ENCODE results near the gene SOST.

SOST gene

DNA sequence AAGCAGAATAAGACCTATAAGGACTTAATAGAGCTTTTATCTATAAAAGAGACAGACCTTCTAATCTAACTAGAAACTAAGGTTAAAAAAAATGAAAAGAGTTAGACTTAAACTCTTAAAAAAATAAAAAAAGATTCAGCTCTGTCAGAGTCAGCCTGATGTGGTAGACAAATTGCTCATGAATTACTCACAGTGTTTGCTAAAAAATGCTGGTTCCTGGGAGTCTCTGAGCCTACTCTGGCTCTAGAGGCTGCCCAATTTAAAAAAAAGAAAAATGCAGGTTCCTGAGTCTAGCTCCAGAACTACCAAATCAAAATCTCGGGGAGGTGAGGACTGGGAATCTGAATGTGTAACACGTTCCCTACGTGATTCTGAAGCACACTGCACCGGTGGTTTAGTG lies 18.1 kb downstream of the SOST start:
- no peak for DNase-seq

DNA sequence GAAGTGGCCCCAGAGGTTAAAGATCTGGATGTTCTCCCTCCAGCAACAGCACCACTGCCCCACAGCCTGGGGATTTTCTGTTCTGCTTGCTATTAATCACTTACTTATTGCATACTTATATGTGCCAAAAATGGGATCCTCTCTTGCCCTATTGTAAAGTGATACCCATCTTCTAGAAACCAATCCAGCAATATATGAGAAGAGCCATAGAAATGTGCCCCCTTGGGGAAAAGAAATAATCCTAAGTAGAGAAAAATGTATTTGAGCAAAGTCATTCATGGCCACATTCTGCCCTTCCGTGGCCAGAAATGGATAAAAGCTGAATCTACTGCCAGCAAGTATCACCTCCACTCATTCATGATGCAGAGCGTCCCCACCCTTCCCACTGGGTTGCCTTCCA lies 20.9 kb downstream of the SOST start:
- no peak for DNase-seq

DNA sequence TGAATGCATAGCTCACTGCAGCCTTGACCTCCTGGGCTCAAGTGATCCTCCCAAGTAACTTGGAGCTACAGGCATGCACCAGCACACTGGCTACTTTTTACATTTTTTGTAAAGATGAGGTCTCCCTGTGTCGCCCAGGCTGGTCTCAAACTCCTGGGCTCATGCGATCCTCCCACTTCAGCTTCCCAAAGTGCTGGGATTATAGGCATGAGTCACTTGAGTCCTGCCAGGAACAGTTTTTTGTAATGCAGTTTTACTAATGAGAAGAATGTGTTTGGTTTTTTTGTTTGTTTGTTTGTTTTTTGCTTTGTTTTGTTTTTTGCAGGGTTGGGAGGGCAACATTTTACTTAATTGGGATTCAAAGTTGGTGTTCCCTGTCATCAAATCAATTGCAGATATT lies 22.2 kb downstream of the SOST start:
- no peak for DNase-seq

DNA sequence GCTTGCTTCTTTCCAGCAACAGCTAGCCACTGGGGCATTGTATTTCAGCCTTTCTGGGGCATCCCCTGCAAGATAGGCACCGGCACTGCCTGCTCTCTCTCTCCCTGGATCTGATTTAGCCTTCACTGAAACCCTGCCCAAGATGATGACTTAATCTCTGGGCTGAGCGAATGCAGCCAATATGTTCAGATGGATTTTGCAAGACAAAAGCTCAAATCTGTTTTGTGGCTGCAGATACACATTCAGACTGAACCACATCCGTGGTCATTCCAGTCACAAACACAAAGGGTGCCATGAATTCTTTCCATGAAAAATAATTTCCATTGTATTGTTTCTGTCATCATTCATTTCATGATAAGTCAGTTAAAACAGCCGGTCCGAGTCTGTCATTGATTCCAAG lies 24.2 kb downstream of the SOST start:
- no peak for DNase-seq

DNA sequence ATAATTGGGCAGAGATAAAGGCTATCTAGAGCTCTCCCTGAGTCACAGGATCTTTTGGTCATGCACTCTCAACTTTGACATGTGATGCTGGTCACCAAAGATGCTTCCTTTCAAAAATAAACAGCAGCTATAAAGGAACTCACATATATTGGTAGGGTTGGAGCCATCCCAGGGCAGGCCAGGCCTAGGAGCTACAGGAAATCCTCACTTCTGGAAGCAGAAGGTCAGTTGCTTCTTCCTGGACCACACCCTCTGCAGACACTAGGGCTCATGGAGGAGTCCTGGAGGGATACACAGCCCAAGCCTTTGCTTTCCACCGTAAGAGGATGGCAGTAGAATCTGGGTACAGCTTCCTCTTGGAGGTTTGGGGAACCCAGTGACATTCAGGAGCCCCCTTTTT lies 24.6 kb downstream of the SOST start:
- DNase-seq = no peak

DNA sequence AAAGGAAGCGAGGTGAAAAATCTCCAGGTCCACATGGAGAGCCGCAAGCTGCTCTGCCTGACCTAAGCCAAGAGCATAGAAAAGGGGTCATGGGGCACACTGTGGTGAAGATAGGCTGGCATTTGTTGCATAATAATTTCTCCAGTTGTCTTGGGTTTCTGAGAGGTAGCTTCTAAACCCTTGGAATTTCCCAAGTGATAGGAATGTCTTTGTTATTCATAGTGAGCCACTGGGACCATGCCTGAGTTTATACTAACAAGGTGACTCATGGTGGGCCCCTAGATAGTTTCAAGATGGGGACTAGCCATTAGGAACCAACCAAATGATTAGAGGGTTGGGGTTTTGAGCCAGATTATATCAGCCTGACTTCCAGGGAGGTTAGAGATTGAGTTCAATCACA lies 25.6 kb downstream of the SOST start:
- no peak for DNase-seq

DNA sequence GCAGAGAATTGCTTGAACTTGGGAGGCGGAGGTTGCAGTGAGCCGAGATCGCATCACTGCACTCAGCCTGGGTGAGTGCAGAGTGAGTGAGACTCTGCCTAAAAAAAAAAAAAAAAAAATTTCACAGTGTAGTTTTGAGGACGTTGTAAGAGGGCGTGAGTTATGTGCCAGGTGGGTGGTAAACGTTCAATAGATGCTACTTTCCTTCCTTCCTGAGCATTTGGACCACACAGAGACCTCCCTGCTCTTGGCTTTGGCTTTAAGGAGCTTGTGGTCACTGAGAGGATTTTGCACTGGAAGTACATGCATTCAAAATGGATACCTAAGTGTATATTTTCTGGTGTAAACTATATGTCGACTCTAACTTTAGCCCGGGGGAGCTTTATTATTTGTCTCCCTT lies 30.5 kb downstream of the SOST start:
- no peak for DNase-seq

DNA sequence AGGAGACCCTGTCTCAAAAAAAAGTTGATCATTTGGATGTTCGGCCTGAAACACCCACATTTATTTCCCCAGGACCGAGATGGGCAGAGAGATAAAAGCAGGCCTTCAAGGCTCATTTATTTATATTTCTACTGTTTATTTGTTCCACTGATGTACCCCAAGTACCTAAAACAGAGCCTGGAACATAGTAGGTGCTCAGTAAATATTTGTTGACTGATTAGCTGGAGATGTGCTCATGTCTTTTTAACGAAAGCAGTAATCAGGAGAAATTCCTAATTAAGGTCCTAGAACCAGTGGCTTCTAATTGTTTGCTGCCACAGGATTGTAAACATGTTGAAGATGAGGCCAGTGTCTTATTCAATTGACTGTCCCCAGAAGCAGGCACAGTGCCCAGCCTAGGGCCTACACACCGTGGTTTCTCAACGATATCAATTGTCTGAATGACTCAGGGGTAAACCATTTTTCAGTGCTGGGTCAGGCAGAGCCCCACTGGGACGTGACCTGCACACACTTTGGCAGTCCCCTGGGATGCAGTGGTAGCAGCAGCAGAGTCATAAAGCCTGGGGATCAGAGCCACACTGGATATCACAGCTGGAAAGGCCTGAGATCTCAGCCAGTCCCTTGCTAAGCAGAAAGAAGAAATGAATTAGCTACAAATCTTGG lies 34.8 kb downstream of the SOST start:
- no peak for DNase-seq

DNA sequence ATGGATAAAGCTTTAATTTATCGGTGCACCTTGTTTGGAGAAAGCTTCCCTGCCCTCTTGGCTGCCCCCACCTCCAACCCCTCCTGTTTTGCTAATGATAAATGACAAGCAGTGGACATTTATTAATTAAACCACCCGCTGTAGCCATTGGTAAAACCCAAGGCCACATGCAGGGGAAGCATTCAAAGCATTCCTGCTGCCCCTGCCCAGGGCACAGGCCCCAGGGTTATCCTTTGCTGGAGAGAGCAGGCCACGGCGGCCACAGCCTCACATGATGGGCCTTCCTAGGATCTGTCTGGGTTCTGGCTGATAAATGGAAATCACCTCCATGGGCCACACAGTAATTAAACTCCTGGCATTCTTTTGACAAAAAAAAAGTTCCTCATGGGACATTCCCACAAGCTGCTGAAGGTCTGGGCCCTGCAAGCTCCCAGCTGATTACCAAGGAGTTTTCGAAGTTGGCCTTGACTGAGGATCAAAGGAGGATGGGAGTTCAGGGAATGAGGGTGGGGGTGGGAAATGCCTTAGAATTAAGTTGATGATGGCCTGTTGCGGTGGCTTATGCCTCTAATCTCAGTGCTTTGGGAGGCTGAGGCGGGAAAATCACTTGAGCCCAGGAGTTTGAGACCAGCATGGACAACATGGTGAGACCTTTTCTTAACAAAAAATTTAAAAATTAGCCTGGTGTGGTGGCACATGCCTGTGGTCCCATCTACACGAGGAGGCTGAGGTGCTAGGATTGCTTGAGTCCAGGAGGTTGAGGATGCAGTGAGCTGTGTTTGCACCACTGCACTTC lies 35.5 kb downstream of the SOST start:
- no peak for DNase-seq

DNA sequence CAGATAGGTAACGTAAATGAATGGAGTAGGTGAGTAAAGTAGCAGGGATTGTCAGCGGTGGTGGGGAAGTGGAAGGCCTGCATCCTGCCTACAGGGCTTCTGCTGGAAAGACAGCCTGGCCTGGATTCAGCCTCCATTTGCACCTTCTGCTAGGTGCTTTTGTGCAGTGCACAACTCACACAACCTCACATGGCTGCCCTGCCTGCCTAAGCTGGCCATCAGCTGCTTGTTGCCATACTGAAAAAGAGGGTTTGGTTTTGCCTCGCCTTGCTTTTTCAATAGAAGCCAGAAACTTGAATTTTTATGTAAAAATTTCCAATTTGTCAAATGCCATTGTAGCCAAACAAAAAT lies 36.3 kb downstream of the SOST start:
- no peak for DNase-seq

DNA sequence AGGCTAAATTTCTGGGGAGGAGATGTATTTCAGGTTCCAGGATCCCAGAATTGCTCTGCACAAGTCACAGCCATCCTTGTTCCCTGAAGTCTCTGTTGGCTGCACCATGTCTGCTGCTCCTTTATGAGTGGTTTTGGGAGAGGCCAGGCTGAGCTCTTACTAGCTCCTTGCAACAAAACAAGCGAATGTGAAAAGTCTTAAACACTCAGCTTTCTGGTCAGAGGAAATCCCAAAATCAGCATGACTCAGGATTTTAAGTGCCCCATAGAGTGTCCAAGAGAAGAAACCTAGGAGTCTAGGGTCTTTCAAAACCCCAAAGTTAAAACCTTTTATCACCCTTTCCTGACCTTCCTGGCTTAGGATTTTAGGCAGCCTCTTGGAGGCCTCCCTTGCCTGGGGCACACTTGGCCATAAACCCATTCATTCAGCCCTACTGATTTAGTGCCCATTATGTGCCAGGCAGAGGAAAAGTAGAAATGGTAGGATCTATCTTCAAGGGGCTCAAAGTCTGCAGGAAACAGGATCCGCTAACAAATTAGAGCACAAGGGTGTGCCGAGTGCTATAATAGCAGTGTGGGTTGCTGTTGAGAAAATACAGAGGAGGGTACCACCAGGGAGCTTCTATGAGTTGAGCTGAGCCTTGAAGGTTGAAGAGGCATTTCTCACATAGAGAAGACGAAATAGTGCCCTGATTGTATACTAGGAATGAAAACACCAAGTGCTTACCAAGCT lies 36.9 kb downstream of the SOST start:
- DNase-seq = no peak

DNA sequence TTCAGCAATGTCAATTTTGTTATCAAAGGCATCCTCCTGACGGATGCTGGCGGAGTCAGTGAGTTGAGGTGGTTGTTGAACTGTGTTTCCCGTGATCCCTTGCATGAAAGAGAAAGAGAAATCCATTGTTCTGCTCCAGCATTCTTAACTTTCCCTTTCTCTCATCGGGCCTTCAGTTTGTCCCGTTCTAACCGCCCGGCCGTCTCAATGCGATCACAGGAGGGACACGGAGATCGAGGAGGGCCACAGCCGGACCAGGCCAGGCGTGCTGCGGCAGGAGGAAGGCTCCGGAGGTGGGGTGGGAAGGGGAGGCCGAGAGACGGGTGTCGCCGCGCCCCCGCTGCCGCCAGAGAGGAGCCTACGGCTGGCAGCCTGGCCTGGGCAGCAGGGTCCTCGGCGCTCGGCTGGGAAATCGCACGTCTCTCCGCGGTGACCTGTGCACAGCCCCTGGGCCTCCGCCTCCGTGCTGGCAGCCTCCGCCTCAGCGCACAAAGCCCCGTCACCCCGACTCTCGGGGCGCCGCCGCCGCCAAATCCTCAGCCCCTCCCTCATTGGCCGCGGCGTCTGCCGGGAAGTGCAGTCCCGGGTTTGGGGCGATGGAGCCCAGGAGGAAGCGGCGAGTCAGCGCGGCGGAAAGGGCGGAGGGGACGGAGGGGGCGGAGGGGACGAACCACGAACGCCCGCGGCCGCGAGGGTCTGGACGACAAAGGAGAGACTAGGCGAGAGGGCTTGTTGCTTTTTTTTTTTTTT lies 38.1 kb downstream of the SOST start:
- DNase-seq = no peak

DNA sequence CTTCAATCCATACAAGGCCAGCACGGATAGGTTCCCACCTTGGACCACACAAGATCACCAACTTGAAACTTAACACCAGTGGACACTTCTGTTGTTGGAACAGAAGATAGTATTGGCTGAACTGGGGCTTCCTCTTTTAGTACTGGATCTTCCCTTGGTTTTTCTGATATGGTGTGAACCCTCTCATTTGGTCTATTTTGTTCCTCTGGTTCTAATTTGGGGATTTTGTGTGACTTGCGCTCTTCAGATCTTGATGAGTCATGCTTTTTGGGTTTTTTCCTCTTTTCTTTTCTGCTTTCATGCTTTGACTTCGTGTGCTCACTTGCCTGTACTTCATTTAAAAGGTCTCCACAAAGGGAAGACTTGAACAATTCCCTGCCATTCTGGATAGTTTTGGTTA lies 39.0 kb downstream of the SOST start:
- peak in 1 of 2 experiments; percentile 19 for DNase-seq

DNA sequence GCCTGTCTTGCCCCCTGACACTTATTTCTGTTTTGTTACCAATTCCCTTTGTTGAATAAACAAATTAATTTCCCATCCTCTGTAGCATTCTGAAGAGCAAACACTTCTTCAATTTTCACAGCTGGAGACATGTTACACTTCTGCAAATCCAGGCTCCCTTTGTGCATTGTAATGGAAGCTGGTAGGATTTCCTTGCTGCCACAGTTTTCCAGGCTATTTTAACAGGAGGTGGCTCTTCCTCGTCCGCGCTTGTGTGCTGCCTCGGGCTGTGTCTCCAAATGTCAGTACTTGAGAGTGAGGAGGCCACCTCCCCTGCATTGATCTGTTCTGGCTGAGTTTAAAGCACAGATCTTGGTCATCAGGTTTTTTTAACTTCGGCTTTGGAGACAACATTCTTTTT lies 40.0 kb downstream of the SOST start:
- no peak for DNase-seq

DNA sequence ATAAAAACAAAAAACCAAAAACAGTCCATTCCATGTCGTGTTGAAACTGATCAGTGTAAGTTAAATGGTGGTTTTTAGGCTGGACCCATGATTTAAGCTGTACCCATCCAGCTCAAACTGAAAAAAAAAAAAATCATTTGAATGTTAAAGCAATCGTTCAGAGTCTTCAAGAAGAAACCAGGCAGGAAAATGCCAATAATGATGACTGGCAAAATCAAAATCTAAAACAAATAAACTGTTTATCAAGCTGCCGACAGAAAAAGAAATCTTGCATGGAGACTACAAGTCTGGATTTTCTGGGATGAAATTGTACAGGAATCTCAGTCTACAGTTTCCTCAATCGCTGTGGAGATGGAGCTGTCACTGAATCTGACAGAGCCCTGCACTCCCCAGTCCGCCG lies 40.7 kb downstream of the SOST start:
- no peak for DNase-seq

DNA sequence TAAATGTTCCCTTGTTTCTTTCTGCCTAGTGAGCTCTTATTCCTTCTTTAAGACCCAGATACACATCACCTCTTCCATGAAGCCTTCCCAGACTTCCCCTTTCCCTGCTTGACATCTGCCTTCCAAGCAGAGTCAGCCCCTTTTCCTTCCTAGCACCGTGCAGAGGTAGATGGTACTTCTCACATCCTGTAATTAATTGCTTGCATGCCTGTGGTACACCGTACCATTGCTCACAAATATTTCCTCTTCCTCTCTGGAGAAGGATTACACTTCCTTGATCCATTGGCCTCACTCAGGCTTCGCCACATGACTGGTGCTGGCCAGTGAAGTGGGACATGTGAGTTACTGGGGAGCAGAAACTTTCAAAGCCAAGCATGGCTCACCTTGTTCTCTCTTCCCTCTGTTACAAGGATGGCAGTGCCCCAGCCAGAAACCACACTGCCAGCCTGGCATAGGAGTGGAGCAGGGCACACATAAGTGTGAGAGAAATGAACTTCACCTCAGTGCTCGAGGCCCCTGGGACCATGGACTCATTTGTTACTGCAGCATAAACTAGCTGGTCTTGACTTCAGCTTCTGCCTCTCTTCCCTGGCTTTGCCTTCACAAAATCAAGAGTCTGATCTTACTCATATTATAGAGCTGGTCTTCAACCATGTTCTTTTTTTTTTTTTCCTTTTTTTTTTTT lies 44.0 kb downstream of the SOST start:
- no peak for DNase-seq

DNA sequence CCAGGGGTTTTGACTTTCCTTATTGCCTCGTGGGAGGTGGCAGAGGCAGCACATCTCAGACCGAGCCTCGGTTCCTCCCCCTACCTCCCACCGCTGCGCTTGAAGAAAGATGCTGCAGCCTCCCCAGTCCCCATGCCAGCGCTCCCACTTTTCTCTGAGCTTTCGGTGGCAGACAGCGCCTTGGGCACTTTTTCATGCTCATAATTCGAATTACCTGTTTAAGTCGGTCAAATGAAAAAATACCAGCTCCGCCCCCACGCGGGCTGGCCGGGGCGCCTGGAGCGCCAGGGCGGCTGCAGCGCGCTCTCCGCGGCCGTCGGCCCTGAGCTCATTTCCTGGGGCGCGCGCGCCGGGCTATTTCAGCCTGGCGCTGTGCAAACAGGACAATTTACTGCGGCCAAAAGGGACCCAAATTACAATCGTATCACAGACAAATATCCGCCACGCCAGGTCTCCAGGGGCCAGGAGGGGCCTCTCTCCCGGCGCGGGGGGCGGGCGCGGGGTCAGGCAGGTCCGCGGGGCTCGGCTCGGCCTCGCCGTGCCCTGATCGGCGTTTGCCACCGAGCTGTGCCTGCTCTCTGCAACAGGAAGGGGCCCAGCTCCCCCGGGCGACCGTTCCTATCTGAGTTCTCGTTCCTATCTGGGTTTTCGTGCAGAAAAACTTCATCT lies 45.0 kb downstream of the SOST start:
- no peak for DNase-seq

DNA sequence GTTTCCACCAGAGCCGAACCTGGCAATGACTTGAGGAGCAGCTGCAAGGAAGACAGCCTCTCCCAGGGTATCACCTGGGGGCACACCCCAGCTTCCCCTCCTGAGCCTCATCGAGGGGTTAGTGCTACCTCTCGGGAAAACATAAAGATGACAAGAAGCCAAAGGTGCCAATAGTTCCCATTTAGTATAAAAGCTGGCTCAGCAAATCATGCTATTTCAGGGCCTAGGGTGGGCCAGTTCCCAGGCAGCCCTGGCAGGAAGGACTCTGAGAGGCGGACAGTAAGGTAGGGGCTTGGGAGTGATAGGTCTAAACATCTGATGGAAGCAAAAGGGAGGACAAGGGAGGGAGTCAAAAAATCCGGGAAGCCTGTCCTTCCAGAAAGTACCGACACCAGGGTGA lies 46.2 kb downstream of the SOST start:
- DNase-seq = no peak

DNA sequence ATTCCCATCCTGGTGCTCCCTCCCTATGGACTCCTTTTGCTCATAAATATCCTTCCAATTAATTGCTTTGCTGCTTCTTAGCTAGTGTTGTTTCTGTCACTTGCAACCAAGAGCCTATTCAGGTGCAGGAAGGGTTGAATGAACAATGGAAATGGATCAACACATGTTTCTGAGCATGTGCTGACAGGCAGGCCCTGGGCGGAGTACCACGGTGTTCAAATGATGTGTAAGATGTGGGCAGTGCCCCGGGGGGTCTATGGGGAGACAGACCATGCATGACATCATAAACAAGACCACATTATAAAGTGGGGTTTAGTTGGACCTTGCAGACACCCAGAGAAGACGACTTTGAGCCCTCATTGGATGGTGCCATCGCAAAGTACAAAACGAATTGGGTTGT lies 48.5 kb downstream of the SOST start:
- no peak for DNase-seq

DNA sequence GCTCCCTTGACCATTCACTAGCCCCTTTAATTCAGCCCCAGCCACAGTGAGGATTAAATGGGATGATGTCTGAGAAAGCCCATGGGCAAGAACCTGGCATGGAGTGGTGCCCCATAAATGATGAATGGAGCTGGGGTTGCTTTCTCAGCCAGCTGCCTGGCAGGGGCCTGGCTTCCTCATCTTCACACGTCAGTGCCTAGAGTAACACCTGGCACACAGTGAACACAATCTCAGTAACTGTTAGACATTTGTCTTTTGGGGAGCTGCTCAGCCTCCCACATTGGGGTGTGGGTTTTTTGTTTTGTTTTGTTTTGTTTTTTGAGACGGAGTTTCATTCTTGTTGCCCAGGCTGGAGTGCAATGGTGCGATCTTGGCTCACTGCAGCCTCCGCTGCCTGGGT lies 49.4 kb downstream of the SOST start:
- no peak for DNase-seq

DNA sequence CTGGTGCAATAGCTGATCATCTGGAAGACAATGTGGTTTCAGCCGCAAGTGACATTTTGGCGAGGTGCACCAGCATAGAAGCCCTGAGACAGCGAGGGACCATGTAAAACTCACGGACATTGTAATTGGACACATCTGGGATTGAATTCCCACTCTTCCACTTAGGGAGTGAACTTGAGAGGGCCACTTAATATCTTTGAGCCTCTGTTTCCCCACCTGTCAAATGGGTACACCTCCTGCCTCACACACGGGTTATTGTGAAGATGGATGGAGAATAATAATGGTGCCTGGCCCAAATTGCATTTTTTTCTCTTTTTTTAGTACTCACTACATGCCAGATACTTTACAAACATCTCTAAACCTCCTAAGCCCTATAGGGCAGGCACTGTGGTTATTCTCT lies 51.4 kb downstream of the SOST start:
- DNase-seq = no peak

DNA sequence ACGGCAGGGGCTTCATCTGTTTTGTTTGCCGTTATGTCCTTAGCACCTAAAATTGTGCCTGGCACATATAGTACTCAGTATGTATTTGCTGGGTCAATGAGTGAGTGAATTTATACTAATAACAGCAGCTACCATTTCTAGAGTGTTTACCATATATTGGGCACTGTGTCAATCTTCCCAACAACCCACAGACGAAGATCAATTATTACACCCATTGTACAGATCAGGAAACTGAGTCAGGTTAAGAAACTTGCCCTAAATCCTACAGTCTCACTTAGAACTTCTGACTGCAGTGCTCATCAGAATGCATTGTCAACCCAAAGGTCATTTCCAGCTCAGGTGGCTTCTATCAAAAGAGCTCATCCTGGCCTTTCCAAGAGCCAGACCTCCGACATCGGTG lies 52.4 kb downstream of the SOST start:
- DNase-seq = no peak
